Measurements from ENCODE around the gene ADARB2. TPM values are rescaled to one million over a fixed set of nuclear protein-coding genes. Genes with fewer than 3 reads are reported as not detected.

The ADARB2 gene
- total and polyA plus RNA-seq, 4 donors = 0.55 to 0.70 (median 0.59) TPM; not detected in 1

- Histone ChIP-seq H3K9ac (ENCODE audit: low read depth in 1 of 2, low read length in 2 of 2) (no peak overlapping the region), H3K27ac (ENCODE audit: low read depth in 1 of 2, low read length in 2 of 2) (no peak overlapping the region), H3K27me3 (ENCODE audit: control insufficient read depth in 4 of 4, insufficient read depth in 4 of 4, low read length in 3 of 4) (no peaks in the 10 kb centered on the region), H3K9me3 (ENCODE audit: control insufficient read depth in 4 of 4, low read length in 3 of 4) (no peaks in the 10 kb centered on the region), H3K4me1 (ENCODE audit: control insufficient read depth in 4 of 4, insufficient read depth in 4 of 4, low read length in 3 of 4) (no peaks in the 10 kb centered on the region), H3K4me3 (ENCODE audit: low read depth in 1 of 3, low read length in 3 of 3) (no peak overlapping the region), H3K36me3 (ENCODE audit: control insufficient read depth in 4 of 4, insufficient read depth in 3 of 4, low read depth in 1 of 4, low read length in 3 of 4) (no peaks in the 10 kb centered on the region)
- WGBS = 68% methylated on average over 2 of the region's 2 CpGs
- no peak for DNase-seq (ENCODE audit: low spot score)
- TF ChIP-seq EGR1 (IDR thresholded peaks at IDR 0.05; ENCODE audit: low read depth in 2 of 2) = no peak
- no peak for TF ChIP-seq JUND (IDR thresholded peaks at IDR 0.05)
- no peak for TF ChIP-seq SP1 (IDR thresholded peaks at IDR 0.05)
- TF ChIP-seq NR2F2 (IDR thresholded peaks at IDR 0.05) = no peak
- TF ChIP-seq FOXA1 (IDR thresholded peaks at IDR 0.05) = no peak
- no peak for TF ChIP-seq HNF4A (conservative IDR thresholded peaks at IDR 0.05)
- no peak for TF ChIP-seq FOXA2 (IDR thresholded peaks at IDR 0.05)
- no peak for TF ChIP-seq RXRA (IDR thresholded peaks at IDR 0.05)
- no peak for TF ChIP-seq CTCF (IDR thresholded peaks at IDR 0.05; ENCODE audit: low read depth, low read length, missing input control)
Observed at GRCh38 chr10:1574719-1575118, 162.6 kb downstream of the ADARB2 start.

GRCh38 chr10:1573981-1574380 is 163.3 kb downstream of the ADARB2 start:
- WGBS = 85% methylated on average over 12 of the region's 12 CpGs
- DNase-seq (ENCODE audit: low spot score) = no peak

More at GRCh38 chr10:1573981-1574380, 163.3 kb downstream of the ADARB2 start:
- H3K27ac ChIP-seq (ENCODE audit: low read depth in 1 of 2, low read length in 2 of 2) = no peak overlapping the region
- no peaks in the 10 kb centered on the region for H3K9me3 ChIP-seq (ENCODE audit: control insufficient read depth in 4 of 4, low read length in 3 of 4)
- H3K9ac ChIP-seq (ENCODE audit: low read depth in 1 of 2, low read length in 2 of 2) = no peak overlapping the region
- no peaks in the 10 kb centered on the region for H3K4me1 ChIP-seq (ENCODE audit: control insufficient read depth in 4 of 4, insufficient read depth in 4 of 4, low read length in 3 of 4)
- H3K4me3 ChIP-seq (ENCODE audit: low read depth in 1 of 3, low read length in 3 of 3) = no peak overlapping the region
- no peaks in the 10 kb centered on the region for H3K27me3 ChIP-seq (ENCODE audit: control insufficient read depth in 4 of 4, insufficient read depth in 4 of 4, low read length in 3 of 4)
- TF ChIP-seq CTCF (IDR thresholded peaks at IDR 0.05; ENCODE audit: low read depth, low read length, missing input control) (no peak), REST (IDR thresholded peaks at IDR 0.05) (no peak), NR2F2 (IDR thresholded peaks at IDR 0.05) (no peak), HNF4A (conservative IDR thresholded peaks at IDR 0.05) (no peak), FOXA1 (IDR thresholded peaks at IDR 0.05) (no peak), YY1 (IDR thresholded peaks at IDR 0.05) (no peak), ATF3 (IDR thresholded peaks at IDR 0.05) (no peak)
- H3K36me3 ChIP-seq (ENCODE audit: control insufficient read depth in 4 of 4, insufficient read depth in 3 of 4, low read depth in 1 of 4, low read length in 3 of 4) = no peaks in the 10 kb centered on the region
